ENCODE measurements around the gene FOSL2. TPM values are rescaled to one million over a fixed set of nuclear protein-coding genes. Genes with fewer than 3 reads are reported as not detected.

The FOSL2 gene
- total RNA-seq, 1 donor from 2014 or later, result 213 TPM

- H3K4me3 ChIP-seq, result no peak overlapping the region
- no peaks in the 10 kb centered on the region for H3K36me3 ChIP-seq
- H3K4me1 ChIP-seq, result peaks cover 19% of the 10 kb centered on the region
- intact Hi-C loops (cut with DNase I), result no loop called here
- TF ChIP-seq CTCF (IDR thresholded peaks at IDR 0.05) (no peak), POLR2AphosphoS5 (IDR thresholded peaks at IDR 0.05; ENCODE audit: insufficient read depth in 1 of 2, low read depth in 1 of 2) (no peak), POLR2A (IDR thresholded peaks at IDR 0.05) (no peak)
- H3K27me3 ChIP-seq, result no peaks in the 10 kb centered on the region
- no peak for DNase-seq (ENCODE audit: extremely low spot score in 2 of 2)
- peak overlapping the region; percentile 33 for H3K27ac ChIP-seq
- H3K9me3 ChIP-seq, result no peaks in the 10 kb centered on the region
Observed at GRCh38 chr2:28387082-28387960, 5.3 kb upstream of the FOSL2 start.

- peaks cover 14% of the 10 kb centered on the region for H3K4me1 ChIP-seq
- DNase-seq (ENCODE audit: extremely low spot score in 2 of 2), result no peak
- peak overlapping the region; percentile 100 for H3K27ac ChIP-seq
- peaks cover 0 to 4% of the 10 kb centered on the region in 2 donors for H3K36me3 ChIP-seq
- intact Hi-C loops (cut with DNase I), result loop anchor here (5.0 kb wide), 3 partner anchors 432 to 682 kb away; no protein-coding TSS in a partner anchor
- no peak for TF ChIP-seq POLR2AphosphoS5 (IDR thresholded peaks at IDR 0.05; ENCODE audit: insufficient read depth in 1 of 2, low read depth in 1 of 2)
- TF ChIP-seq CTCF (IDR thresholded peaks at IDR 0.05), result no peak
- TF ChIP-seq POLR2A (IDR thresholded peaks at IDR 0.05), result no peak
- no peaks in the 10 kb centered on the region for H3K27me3 ChIP-seq
- no peaks in the 10 kb centered on the region for H3K9me3 ChIP-seq
- H3K4me3 ChIP-seq, result peak overlapping the region; percentile 89 to 93
Observed at GRCh38 chr2:28389399-28390240, 3.0 kb upstream of the FOSL2 start.

DNA sequence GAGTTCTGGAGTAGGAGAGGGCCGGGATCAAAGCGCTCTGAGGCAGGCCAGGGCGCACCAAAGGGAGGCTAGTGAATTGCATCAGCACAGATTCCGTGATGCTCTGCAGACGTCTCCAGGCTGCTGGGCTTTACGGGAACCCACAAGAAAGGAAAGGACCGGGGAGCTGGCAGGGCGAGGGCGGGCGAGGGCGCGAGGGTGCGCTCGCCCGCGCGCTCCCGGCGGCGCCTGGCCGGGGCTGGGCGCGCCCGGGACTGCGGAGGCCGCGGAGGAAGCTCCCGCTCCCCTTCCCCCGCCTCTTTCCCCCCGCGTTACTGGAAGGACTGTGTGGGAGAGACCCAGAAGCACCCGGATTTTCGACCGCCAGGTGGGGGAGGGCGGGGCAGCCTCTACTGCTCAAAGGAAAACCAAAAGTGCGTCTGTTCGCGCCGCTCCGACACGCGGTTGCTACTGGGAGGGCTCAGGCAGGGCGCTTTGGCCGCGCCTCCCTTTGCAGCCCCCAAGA is 2.4 kb upstream of the FOSL2 start:
- H3K27ac ChIP-seq, result peak overlapping the region; percentile 100
- intact Hi-C loops (cut with DNase I), result loop anchor here (5.0 kb wide), 3 partner anchors 433 to 683 kb away; no protein-coding TSS in a partner anchor
- peaks cover 0 to 11% of the 10 kb centered on the region in 2 donors for H3K36me3 ChIP-seq
- no peaks in the 10 kb centered on the region for H3K9me3 ChIP-seq
- H3K4me1 ChIP-seq, result peaks cover 14% of the 10 kb centered on the region
- no peak for DNase-seq (ENCODE audit: extremely low spot score in 2 of 2)
- H3K4me3 ChIP-seq, result peak overlapping the region; percentile 89 to 93
- H3K27me3 ChIP-seq, result no peaks in the 10 kb centered on the region
- TF ChIP-seq POLR2A (IDR thresholded peaks at IDR 0.05) (peak in 1 of 2 donors; percentile 35), CTCF (IDR thresholded peaks at IDR 0.05) (no peak), POLR2AphosphoS5 (IDR thresholded peaks at IDR 0.05; ENCODE audit: insufficient read depth in 1 of 2, low read depth in 1 of 2) (peak; percentile 14 to 86)

- H3K27me3 ChIP-seq, result no peaks in the 10 kb centered on the region
- intact Hi-C loops (cut with DNase I), result loop anchor here (1.0 to 5.0 kb wide), 4 partner anchors 49 to 684 kb away; no protein-coding TSS in a partner anchor
- DNase-seq (ENCODE audit: extremely low spot score in 2 of 2), result no peak
- peak overlapping the region; percentile 89 to 93 for H3K4me3 ChIP-seq
- TF ChIP-seq POLR2A (IDR thresholded peaks at IDR 0.05) (peak in 1 of 2 donors; percentile 5), POLR2AphosphoS5 (IDR thresholded peaks at IDR 0.05; ENCODE audit: insufficient read depth in 1 of 2, low read depth in 1 of 2) (peak; percentile 6 to 75), CTCF (IDR thresholded peaks at IDR 0.05) (peak in 1 of 3 experiments; percentile 22)
- peak overlapping the region; percentile 100 for H3K27ac ChIP-seq
- H3K36me3 ChIP-seq, result peaks cover 0 to 12% of the 10 kb centered on the region in 2 donors
- H3K4me1 ChIP-seq, result peaks cover 14% of the 10 kb centered on the region
- no peaks in the 10 kb centered on the region for H3K9me3 ChIP-seq
Observed at GRCh38 chr2:28390746-28391563, 1.7 kb upstream of the FOSL2 start.

Data from vagina (tissue), 2 donors.